Mucosa of descending colon (tissue), 3 donors: ENCODE measurements around the gene PTPRCAP. TPM values are rescaled to one million over a fixed set of nuclear protein-coding genes. Genes with fewer than 3 reads are reported as not detected.
A peak's percentile ranks its signal among the peaks of the same experiment; 100 is the strongest.

Source experiments
- ATAC-seq: fragments of 200-7000 bp; cut with Tn5 transposase; one replicate; pipeline ENCODE4 v1.9.1; 2020; ENCODE audit warnings: mild to moderate bottlenecking, moderate library complexity
- DNase-seq, 3 donors: peaks; one replicate each; pipeline ENCODE4 v3.0.0-alpha.2; 2020
- H3K36me3 ChIP-seq: fragments of 200-600 bp; one replicate; pipeline ENCODE4 v1.8.0; 2021; ENCODE audit warnings: low read depth, mild to moderate bottlenecking
- H3K4me1 ChIP-seq: fragments of 200-600 bp; one replicate; pipeline ENCODE4 v1.8.0; 2021; ENCODE audit warnings: low read depth, mild to moderate bottlenecking
- H3K4me3 ChIP-seq: fragments of 200-600 bp; one replicate; pipeline ENCODE4 v1.8.0; 2021; ENCODE audit warnings: mild to moderate bottlenecking
- H3K9me3 ChIP-seq: fragments of 200-600 bp; one replicate; pipeline ENCODE4 v1.8.0; 2021; ENCODE audit warnings: mild to moderate bottlenecking
- CTCF ChIP-seq: fragments of 200-600 bp; IDR thresholded peaks from one replicate; pipeline ENCODE4 v1.8.0; 2022; ENCODE audit warnings: antibody characterized with exemption, mild to moderate bottlenecking
- intact Hi-C, 2 donors: fragments of 100-400 bp; cut with DNase I in 1 of 2; cut with micrococcal nuclease in 1 of 2; formaldehyde crosslinking; loops; one replicate each; pipeline versions ENCODE4 v1.11.0 to v1.11.1; 2022; cut with DNase I, micrococcal nuclease
- total RNA-seq, 3 donors: library from RNA; stranded (reverse); fragmentation: NEBNext Ultra II Directional in 2 of 3; extraction: Animal tissue kit (Norgen Biotek cat#: 25700) in 2 of 3; gene quantifications; one replicate each; pipeline versions ENCODE4 v1.2.1 to v1.2.4, GENCODE V29; 2021 to 2023
- donor health status: DM: no; HTN: no; CAD: no; lungs with moderate emphysema.
- donor health status: DM: no; HTN: no; CAD: no.
- donor health status: DM: no; HTN: yes; CAD: no.

PTPRCAP gene
- total RNA-seq, 3 donors from 2014 or later: 7.2 to 13.6 (median 10.0) TPM

- no peak for DNase-seq
- Histone ChIP-seq H3K36me3 (no peaks in the 10 kb centered on the region), H3K4me3 (peak overlapping the region; percentile 90), H3K4me1 (peaks cover 12% of the 10 kb centered on the region), H3K9me3 (no peaks in the 10 kb centered on the region)
- TF ChIP-seq CTCF: no peak
- no peak for ATAC-seq
- intact Hi-C loops: no loop called here
Measured at GRCh38 chr11:67469508-67469811, 32.0 kb upstream of the PTPRCAP start.

GRCh38 chr11:67468759-67469507, 31.5 kb upstream of the PTPRCAP start, which contains the start of gene TMEM134:
Gene TMEM134, minus strand, starts transcription at chr11:67469251. Its CDS starts 59 bp downstream, at chr11:67469192.
- Histone ChIP-seq H3K4me1 (peaks cover 18% of the 10 kb centered on the region), H3K36me3 (no peaks in the 10 kb centered on the region), H3K4me3 (peak within 1 kb of the TSS; percentile 90), H3K9me3 (no peaks in the 10 kb centered on the region)
- intact Hi-C loops: no loop called here
- peak; percentile 38 for TF ChIP-seq CTCF
- peak; percentile 87 for ATAC-seq
- peak; percentile 92 to 96 (median 94) for DNase-seq

GRCh38 chr11:67468456-67468758, 30.9 kb upstream of the PTPRCAP start:
- Histone ChIP-seq H3K9me3 (no peaks in the 10 kb centered on the region), H3K4me3 (peak overlapping the region; percentile 90), H3K36me3 (no peaks in the 10 kb centered on the region), H3K4me1 (peaks cover 20% of the 10 kb centered on the region)
- no peak for TF ChIP-seq CTCF
- intact Hi-C loops: no loop called here
- ATAC-seq: peak; percentile 2
- DNase-seq: no peak

GRCh38 chr11:67468056-67468455, 30.6 kb upstream of the PTPRCAP start:
- ATAC-seq: peak; percentile 24
- intact Hi-C loops: no loop called here

GRCh38 chr11:67466962-67467771, 29.7 kb upstream of the PTPRCAP start:
- no peak for DNase-seq
- no peak for TF ChIP-seq CTCF
- no peak for ATAC-seq
- Histone ChIP-seq H3K36me3 (no peaks in the 10 kb centered on the region), H3K9me3 (no peaks in the 10 kb centered on the region), H3K4me1 (peaks cover 20% of the 10 kb centered on the region), H3K4me3 (no peak overlapping the region)
- intact Hi-C loops: no loop called here

More at GRCh38 chr11:67468056-67468455, 30.6 kb upstream of the PTPRCAP start:
- Histone ChIP-seq H3K9me3 (no peaks in the 10 kb centered on the region), H3K36me3 (no peaks in the 10 kb centered on the region), H3K4me3 (peak overlapping the region; percentile 90), H3K4me1 (peaks cover 20% of the 10 kb centered on the region)
- TF ChIP-seq CTCF: no peak
- DNase-seq: peak; percentile 80 to 85 (median 84)
